PC-9 (cell line): Measurements from ENCODE around the gene QSER1.
"Not testable (repeated sequence)": the region's sequence is repeated elsewhere in the genome, so short reads cannot be mapped to it uniquely, and the experiment has no call there.

Experiments used
- EZH2 ChIP-seq: fragments of 200-600 bp; sonication (generic); IDR thresholded peaks from 2 replicates; pipeline ENCODE4 v1.8.0; 2017; ENCODE audit warnings: antibody characterized with exemption, low read depth
- TF ChIP-seq, protein P1 (sequence below): fragments of 200-600 bp; sonication (generic); conservative IDR thresholded peaks from 2 replicates; pipeline ENCODE4 v1.6.1; 2017; ENCODE audit warnings: mixed run types, antibody characterized with exemption, mild to moderate bottlenecking, moderate library complexity

DNA sequence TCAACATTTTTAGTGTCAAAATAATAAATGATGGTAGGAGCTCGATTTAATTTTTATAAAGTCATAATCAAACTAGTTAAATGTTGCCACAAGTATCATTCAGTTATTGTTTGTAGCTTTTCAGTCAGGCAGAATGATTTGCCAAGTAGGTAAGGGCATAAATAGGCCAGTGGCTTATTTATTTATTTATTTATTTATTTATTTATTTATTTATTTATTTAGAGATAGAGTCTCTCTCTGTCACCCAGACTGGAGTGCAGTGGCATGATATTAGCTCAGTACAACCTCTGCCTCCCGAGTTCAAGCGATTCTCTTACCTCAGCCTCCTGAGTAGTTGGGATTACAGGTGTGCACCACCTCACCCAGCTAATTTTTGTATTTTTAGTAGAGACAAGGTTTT, 79.6 kb downstream of the QSER1 start:
- TF ChIP-seq, protein P1, sequence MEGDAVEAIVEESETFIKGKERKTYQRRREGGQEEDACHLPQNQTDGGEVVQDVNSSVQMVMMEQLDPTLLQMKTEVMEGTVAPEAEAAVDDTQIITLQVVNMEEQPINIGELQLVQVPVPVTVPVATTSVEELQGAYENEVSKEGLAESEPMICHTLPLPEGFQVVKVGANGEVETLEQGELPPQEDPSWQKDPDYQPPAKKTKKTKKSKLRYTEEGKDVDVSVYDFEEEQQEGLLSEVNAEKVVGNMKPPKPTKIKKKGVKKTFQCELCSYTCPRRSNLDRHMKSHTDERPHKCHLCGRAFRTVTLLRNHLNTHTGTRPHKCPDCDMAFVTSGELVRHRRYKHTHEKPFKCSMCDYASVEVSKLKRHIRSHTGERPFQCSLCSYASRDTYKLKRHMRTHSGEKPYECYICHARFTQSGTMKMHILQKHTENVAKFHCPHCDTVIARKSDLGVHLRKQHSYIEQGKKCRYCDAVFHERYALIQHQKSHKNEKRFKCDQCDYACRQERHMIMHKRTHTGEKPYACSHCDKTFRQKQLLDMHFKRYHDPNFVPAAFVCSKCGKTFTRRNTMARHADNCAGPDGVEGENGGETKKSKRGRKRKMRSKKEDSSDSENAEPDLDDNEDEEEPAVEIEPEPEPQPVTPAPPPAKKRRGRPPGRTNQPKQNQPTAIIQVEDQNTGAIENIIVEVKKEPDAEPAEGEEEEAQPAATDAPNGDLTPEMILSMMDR = not testable (repeated sequence)
- not testable (repeated sequence) for TF ChIP-seq EZH2
